ENCODE data around the gene FMNL2. TPM values are rescaled to one million over a fixed set of nuclear protein-coding genes. Genes with fewer than 3 reads are reported as not detected.

The FMNL2 gene
- total RNA-seq, 1 experiment from 2014 or later, result 46.5 TPM

GRCh38 chr2:152433289-152433688 lies 98.3 kb downstream of the FMNL2 start:
- Mint-ChIP-seq H3K4me3 (ENCODE audit: low read depth, unreplicated experiment) (no peak overlapping the region), H3K9me3 (ENCODE audit: low read depth, unreplicated experiment) (no peaks in the 10 kb centered on the region), H3K27ac (ENCODE audit: unreplicated experiment) (no peak overlapping the region), H3K4me1 (ENCODE audit: low read depth, unreplicated experiment) (peaks cover 14% of the 10 kb centered on the region), H3K27me3 (ENCODE audit: unreplicated experiment) (no peaks in the 10 kb centered on the region), H3K36me3 (ENCODE audit: insufficient read depth, unreplicated experiment) (no peaks in the 10 kb centered on the region)
- intact Hi-C loops (cut with micrococcal nuclease; ENCODE audit: unreplicated experiment), result no loop called here
- BruUV-seq (replicated peaks), result no TSS peak
- no peak for DNase-seq
- TF ChIP-seq CTCF (IDR thresholded peaks at IDR 0.05; ENCODE audit: unreplicated experiment), result no peak
- CTCF ChIA-PET, result no interaction called here

GRCh38 chr2:152433791-152434190 lies 98.8 kb downstream of the FMNL2 start:
- no peak for TF ChIP-seq CTCF (IDR thresholded peaks at IDR 0.05; ENCODE audit: unreplicated experiment)
- no peaks in the 10 kb centered on the region for H3K9me3 Mint-ChIP-seq (ENCODE audit: low read depth, unreplicated experiment)
- no peak overlapping the region for H3K4me3 Mint-ChIP-seq (ENCODE audit: low read depth, unreplicated experiment)
- H3K27ac Mint-ChIP-seq (ENCODE audit: unreplicated experiment), result no peak overlapping the region
- no peaks in the 10 kb centered on the region for H3K36me3 Mint-ChIP-seq (ENCODE audit: insufficient read depth, unreplicated experiment)
- no peaks in the 10 kb centered on the region for H3K27me3 Mint-ChIP-seq (ENCODE audit: unreplicated experiment)
- BruUV-seq (replicated peaks), result no TSS peak
- intact Hi-C loops (cut with micrococcal nuclease; ENCODE audit: unreplicated experiment), result no loop called here
- H3K4me1 Mint-ChIP-seq (ENCODE audit: low read depth, unreplicated experiment), result peaks cover 9% of the 10 kb centered on the region
- no peak for DNase-seq
- CTCF ChIA-PET, result no interaction called here

- intact Hi-C loops (cut with micrococcal nuclease; ENCODE audit: unreplicated experiment), result no loop called here
- CTCF ChIA-PET, result no interaction called here
- TF ChIP-seq CTCF (IDR thresholded peaks at IDR 0.05; ENCODE audit: unreplicated experiment), result no peak
- no TSS peak for BruUV-seq (replicated peaks)
- DNase-seq, result no peak
- Mint-ChIP-seq H3K9me3 (ENCODE audit: low read depth, unreplicated experiment) (no peaks in the 10 kb centered on the region), H3K27me3 (ENCODE audit: unreplicated experiment) (no peaks in the 10 kb centered on the region), H3K36me3 (ENCODE audit: insufficient read depth, unreplicated experiment) (no peaks in the 10 kb centered on the region), H3K4me3 (ENCODE audit: low read depth, unreplicated experiment) (no peak overlapping the region), H3K27ac (ENCODE audit: unreplicated experiment) (no peak overlapping the region), H3K4me1 (ENCODE audit: low read depth, unreplicated experiment) (peaks cover 9% of the 10 kb centered on the region)
Observed at GRCh38 chr2:152434395-152435182, 99.6 kb downstream of the FMNL2 start.

- no peaks in the 10 kb centered on the region for H3K27me3 Mint-ChIP-seq (ENCODE audit: unreplicated experiment)
- H3K9me3 Mint-ChIP-seq (ENCODE audit: low read depth, unreplicated experiment), result no peaks in the 10 kb centered on the region
- no peak for DNase-seq
- no peaks in the 10 kb centered on the region for H3K36me3 Mint-ChIP-seq (ENCODE audit: insufficient read depth, unreplicated experiment)
- no TSS peak for BruUV-seq (replicated peaks)
- intact Hi-C loops (cut with micrococcal nuclease; ENCODE audit: unreplicated experiment), result no loop called here
- CTCF ChIA-PET, result no interaction called here
- no peak for TF ChIP-seq CTCF (IDR thresholded peaks at IDR 0.05; ENCODE audit: unreplicated experiment)
- H3K27ac Mint-ChIP-seq (ENCODE audit: unreplicated experiment), result no peak overlapping the region
- H3K4me1 Mint-ChIP-seq (ENCODE audit: low read depth, unreplicated experiment), result peaks cover 9% of the 10 kb centered on the region
- no peak overlapping the region for H3K4me3 Mint-ChIP-seq (ENCODE audit: low read depth, unreplicated experiment)
Observed at GRCh38 chr2:152436148-152436547, 101.2 kb downstream of the FMNL2 start.

Data from Calu3 (cell line).